Measurements from ENCODE around the gene MID2. TPM values are rescaled to one million over a fixed set of nuclear protein-coding genes. Genes with fewer than 3 reads are reported as not detected.

The MID2 gene
- total RNA-seq, 1 donor from 2014 or later: 25.5 TPM

DNA sequence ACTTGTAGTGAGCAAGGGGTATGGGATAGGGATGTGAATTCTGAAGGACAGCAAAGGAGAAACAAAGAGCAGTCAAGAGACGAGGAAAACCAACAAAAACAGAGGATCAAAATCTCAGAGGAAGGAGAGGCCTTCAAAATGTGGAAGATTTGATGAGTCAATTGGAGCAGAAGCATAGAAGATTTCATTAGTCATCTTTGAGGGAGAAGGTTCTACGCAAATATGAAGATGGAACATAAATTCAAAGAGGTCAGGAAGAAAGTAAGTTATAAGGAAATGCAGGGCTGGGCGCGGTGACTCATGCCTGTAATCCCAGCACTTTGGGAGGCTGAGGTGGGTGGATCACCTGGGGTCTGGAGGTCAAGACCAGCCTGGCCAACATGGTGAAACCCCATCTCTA lies 35.4 kb downstream of the MID2 start:
- no peak for TF ChIP-seq CTCF (IDR thresholded peaks at IDR 0.05)
- no peak for TF ChIP-seq POLR2AphosphoS5 (IDR thresholded peaks at IDR 0.05; ENCODE audit: insufficient read depth in 1 of 2, low read depth in 1 of 2)
- no peak for TF ChIP-seq POLR2A (IDR thresholded peaks at IDR 0.05)
- Histone ChIP-seq H3K4me1 (no peaks in the 10 kb centered on the region), H3K27me3 (no peaks in the 10 kb centered on the region), H3K9me3 (no peaks in the 10 kb centered on the region), H3K4me3 (no peak overlapping the region), H3K27ac (no peak overlapping the region), H3K36me3 (no peaks in the 10 kb centered on the region)
- no peak for DNase-seq (ENCODE audit: extremely low spot score in 2 of 2)
- intact Hi-C loops (cut with DNase I): no loop called here

GRCh38 chrX:107871136-107871535 lies 45.5 kb downstream of the MID2 start:
- Histone ChIP-seq H3K4me1 (no peaks in the 10 kb centered on the region), H3K4me3 (no peak overlapping the region), H3K27ac (no peak overlapping the region), H3K9me3 (no peaks in the 10 kb centered on the region), H3K27me3 (no peaks in the 10 kb centered on the region), H3K36me3 (no peaks in the 10 kb centered on the region)
- TF ChIP-seq POLR2AphosphoS5 (IDR thresholded peaks at IDR 0.05; ENCODE audit: insufficient read depth in 1 of 2, low read depth in 1 of 2): no peak
- no peak for TF ChIP-seq CTCF (IDR thresholded peaks at IDR 0.05)
- TF ChIP-seq POLR2A (IDR thresholded peaks at IDR 0.05): no peak
- DNase-seq (ENCODE audit: extremely low spot score in 2 of 2): no peak
- intact Hi-C loops (cut with DNase I): no loop called here

DNA sequence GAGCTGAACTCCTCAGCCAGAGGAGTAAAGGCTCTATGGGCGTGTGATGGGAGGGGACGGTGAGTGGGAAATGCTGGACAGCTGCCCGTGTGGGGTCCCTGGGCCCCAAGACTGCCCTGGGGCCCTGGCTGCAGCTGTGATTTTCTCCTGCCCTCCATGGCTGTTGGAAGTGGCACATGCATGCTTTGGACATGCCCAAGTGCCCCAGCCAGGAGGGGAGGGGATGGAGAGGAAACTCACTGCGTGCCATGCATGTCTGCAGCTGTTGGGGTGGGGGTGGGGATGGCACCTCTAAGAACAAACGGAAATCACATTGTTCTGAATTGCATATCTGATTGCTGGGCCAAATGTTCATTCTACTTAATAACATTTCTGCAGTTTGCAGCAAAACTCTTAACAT lies 52.4 kb downstream of the MID2 start:
- no peaks in the 10 kb centered on the region for H3K36me3 ChIP-seq
- no peak overlapping the region for H3K27ac ChIP-seq
- H3K27me3 ChIP-seq: no peaks in the 10 kb centered on the region
- TF ChIP-seq POLR2A (IDR thresholded peaks at IDR 0.05): no peak
- TF ChIP-seq POLR2AphosphoS5 (IDR thresholded peaks at IDR 0.05; ENCODE audit: insufficient read depth in 1 of 2, low read depth in 1 of 2): no peak
- no peak for TF ChIP-seq CTCF (IDR thresholded peaks at IDR 0.05)
- DNase-seq (ENCODE audit: extremely low spot score in 2 of 2): no peak
- no peak overlapping the region for H3K4me3 ChIP-seq
- H3K4me1 ChIP-seq: no peaks in the 10 kb centered on the region
- no peaks in the 10 kb centered on the region for H3K9me3 ChIP-seq
- intact Hi-C loops (cut with DNase I): no loop called here

- TF ChIP-seq POLR2A (IDR thresholded peaks at IDR 0.05) (no peak), CTCF (IDR thresholded peaks at IDR 0.05) (no peak), POLR2AphosphoS5 (IDR thresholded peaks at IDR 0.05; ENCODE audit: insufficient read depth in 1 of 2, low read depth in 1 of 2) (no peak)
- H3K9me3 ChIP-seq: no peaks in the 10 kb centered on the region
- no peak for DNase-seq (ENCODE audit: extremely low spot score in 2 of 2)
- H3K4me1 ChIP-seq: no peaks in the 10 kb centered on the region
- no peaks in the 10 kb centered on the region for H3K27me3 ChIP-seq
- intact Hi-C loops (cut with DNase I): no loop called here
- H3K36me3 ChIP-seq: no peaks in the 10 kb centered on the region
- H3K27ac ChIP-seq: no peak overlapping the region
- H3K4me3 ChIP-seq: no peak overlapping the region
Measured at GRCh38 chrX:107880054-107880610, 54.5 kb downstream of the MID2 start.

- H3K27me3 ChIP-seq: no peaks in the 10 kb centered on the region
- H3K9me3 ChIP-seq: no peaks in the 10 kb centered on the region
- no peaks in the 10 kb centered on the region for H3K36me3 ChIP-seq
- TF ChIP-seq POLR2A (IDR thresholded peaks at IDR 0.05) (no peak), POLR2AphosphoS5 (IDR thresholded peaks at IDR 0.05; ENCODE audit: insufficient read depth in 1 of 2, low read depth in 1 of 2) (no peak), CTCF (IDR thresholded peaks at IDR 0.05) (peak in 2 of 3 experiments; percentile 19 to 45)
- H3K4me3 ChIP-seq: no peak overlapping the region
- no peaks in the 10 kb centered on the region for H3K4me1 ChIP-seq
- DNase-seq (ENCODE audit: extremely low spot score in 2 of 2): no peak
- H3K27ac ChIP-seq: no peak overlapping the region
- intact Hi-C loops (cut with DNase I): no loop called here
Measured at GRCh38 chrX:107894038-107894437, 68.4 kb downstream of the MID2 start.
